Measurements from ENCODE around the gene IGSF8.

- TF ChIP-seq CTCF (IDR thresholded peaks at IDR 0.05) (no peak), POLR2A (IDR thresholded peaks at IDR 0.05) (no peak)
These were observed 29.6 kb upstream of the IGSF8 start for GRCh38 chr1:160127865-160128523.
